ENCODE results near the gene PREX1.

The PREX1 gene

DNA sequence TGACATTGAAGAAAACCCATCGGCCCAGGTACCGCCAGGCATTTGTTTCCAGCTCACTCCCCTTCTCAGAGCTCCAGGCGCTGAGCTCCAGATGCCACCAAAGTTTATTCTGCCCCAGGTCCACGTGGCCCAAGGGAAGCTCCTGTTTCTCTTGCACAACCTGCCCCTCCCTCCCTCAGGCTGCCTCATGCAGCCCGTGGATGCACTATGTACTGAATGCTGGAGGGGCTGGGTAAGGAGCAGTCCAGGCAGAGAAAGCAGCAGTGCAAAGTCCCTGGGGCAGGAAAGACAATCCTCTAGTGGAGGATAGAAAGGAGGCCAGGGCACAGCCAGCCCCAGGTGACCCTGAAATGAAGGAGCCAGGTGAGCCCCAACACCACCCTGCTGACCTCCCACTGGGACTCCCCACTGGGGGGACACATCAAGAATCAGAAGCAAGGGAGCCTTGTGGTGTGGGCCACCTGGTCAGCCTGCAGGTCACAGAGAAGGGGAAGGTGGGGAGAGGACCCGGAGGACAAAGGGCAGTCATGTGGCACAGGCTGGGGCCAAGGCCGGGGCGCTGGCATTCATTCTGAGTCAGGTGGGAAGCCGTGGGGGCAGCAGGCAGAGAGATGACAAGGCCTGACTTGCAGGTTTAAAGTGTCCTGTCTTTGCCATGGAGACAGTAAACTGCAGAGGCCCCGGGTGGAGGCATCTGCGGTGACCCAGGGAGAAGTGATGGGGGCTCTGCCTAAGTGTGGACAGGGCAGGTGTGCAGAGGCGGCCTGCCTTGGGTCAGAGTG lies 230.1 kb downstream of the PREX1 start:
- no peak for DNase-seq

DNA sequence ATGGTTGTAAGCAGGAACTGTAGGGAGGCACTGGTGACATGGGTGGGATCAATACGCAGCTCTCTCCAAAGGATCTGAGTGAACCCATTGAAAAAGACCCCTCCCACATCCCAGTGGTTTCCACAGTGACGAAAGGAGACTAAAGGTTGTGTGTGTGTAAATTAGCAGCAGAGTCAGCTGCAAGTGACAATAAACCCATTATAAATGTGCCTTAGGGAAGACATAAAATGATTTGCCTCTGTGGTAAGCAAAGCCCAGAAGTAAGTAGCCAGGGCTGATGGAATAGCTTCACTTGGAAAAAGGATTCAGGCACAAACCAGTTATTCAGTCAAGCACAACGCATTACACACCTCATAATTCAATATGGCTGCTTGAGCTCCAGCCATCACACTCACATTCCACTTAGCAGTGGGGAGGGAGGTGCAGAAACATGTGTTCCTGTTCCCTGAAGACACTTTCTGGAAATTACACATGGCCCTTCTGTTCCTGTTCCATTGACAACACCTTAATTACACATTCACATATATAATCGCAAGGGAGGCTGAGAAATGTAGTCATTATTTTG lies 231.4 kb downstream of the PREX1 start:
- DNase-seq = no peak

DNA sequence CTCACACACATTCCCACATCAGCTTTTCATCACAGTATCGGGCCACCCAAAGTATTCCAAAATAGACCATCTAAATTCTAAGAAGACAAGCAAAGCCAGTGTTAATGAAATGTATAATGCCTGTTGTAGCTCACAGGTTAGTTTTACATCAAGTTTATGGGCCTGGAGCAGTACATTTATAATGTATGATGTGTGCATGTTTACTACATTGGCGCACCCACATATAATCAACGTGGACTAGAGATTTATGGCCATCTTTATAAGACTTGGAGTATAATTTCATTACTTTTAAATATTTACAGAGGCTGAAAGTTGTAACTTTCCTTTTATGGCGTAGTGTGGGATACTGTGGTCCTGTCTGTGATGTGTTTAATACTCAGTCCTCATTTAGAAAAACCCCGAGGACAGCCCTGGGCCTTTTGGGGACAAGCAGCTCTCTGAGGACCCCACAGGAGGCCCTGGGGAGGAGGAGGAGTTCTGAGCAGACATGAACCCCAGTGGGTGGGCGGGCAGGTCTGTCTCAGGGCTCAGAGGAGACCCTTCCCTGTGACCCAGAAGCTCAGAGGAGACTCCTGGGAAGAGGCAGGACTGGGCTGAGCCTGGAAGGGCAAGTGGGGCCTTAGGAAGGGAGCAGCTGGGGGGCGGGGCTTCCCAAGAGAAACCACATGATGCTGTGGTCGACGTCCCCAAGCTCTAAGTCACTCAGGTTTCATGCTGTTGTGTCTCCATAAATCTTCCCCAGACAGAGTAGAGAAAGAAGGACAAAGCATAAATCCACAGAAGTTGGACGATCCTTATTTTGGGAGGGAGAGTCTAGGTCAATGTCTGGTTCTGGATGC lies 232.1 kb downstream of the PREX1 start:
- DNase-seq = no peak

- no peak for DNase-seq
Measured at GRCh38 chr20:48594533-48594932, 233.3 kb downstream of the PREX1 start.

DNA sequence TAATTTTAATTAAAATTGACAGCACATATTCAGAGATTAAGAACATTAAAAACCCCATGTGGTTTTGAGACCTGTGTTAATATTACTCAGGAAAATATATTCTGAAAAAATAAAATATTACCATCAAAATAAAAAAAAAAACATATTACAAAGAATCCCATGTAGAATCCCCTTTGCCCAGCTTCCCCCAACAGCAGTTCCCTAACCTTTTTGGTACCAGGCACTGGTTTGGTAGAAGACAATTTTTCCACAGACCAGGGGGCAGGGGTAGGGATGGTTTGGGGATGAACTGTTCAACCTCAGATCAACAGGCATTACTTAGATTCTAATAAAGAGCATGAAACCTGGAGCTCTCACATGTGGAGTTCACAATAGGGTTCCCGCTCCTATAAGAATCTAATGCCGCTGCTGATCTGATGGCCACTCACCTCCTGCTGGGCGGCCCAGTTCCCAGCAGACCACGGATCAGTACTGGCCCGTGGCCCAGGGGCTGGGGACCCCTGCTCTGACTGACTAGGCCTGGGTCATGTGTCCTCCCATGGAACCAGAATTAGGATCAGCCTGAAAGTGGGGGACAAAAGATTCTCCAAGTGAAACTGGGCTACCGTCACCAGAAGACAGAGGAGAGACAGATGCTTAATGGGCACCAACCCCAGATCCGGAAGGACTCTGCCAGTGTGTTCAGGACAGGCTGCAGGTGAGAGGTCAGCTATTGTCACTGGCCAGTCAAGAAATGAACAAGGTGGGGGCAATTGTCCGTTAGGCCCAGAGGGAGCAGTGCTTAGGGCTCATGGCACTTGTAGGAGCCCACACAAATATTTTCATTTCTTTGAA lies 235.5 kb downstream of the PREX1 start:
- DNase-seq = no peak

DNA sequence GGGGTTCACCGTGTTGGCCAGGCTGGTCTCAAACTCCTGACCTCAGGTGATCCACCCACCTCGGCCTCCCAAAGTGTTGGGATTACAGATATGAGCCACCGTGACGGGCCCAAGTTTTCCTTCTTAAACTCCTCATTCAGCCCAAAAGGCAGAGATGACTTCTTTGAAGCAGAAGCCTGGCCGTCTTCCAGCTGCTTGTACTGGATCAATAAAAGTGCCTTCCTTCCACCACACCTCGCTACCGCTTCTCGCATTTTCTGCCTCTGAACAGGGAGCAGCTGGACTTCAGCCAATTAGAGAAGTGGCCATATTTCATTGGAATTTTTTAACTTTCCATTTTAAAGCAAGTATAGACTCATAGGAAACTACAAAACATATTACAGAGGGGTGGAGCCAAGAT lies 241.1 kb downstream of the PREX1 start:
- DNase-seq = no peak

- DNase-seq = no peak
Measured at GRCh38 chr20:48585061-48585870, 242.5 kb downstream of the PREX1 start.

GRCh38 chr20:48584391-48585060 lies 243.3 kb downstream of the PREX1 start:
- DNase-seq = no peak

- DNase-seq = no peak
Measured at GRCh38 chr20:48583801-48584200, 244.0 kb downstream of the PREX1 start.

DNA sequence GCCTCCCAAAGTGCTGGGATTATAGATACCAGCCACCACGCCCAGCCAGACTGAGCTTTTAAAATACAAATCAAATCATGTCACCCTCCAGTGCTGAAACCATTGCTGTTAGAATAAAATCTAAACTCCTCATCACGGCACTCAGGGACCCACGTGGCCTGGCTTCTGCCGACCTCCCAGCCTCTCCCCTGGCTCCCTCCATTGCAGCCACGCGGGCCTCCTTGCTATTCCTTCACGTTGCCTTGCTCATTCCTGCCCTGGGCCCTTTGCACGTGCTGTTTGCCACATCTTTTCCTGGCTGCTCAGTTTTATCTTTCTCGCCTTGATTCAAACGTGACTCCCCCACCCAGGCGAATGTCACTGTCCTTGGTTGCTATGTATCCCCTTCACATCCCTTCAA lies 244.6 kb downstream of the PREX1 start:
- no peak for DNase-seq

DNA sequence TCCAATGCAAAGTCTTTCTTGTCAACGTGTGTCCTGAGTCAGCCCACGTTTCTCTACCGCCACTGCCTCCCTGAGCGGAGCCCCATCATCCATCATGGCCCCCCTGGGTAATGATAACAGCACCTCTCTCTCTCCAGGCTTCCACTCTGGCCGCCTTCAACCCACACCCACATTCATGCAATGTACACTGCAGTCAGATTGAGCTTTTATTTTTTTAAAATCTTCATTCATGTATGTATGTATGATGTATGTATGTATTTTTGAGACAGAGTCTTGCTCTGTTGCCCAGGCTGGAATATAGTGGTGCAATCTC lies 245.2 kb downstream of the PREX1 start:
- no peak for DNase-seq

- no peak for DNase-seq
Measured at GRCh38 chr20:48581167-48581566, 246.6 kb downstream of the PREX1 start.

DNA sequence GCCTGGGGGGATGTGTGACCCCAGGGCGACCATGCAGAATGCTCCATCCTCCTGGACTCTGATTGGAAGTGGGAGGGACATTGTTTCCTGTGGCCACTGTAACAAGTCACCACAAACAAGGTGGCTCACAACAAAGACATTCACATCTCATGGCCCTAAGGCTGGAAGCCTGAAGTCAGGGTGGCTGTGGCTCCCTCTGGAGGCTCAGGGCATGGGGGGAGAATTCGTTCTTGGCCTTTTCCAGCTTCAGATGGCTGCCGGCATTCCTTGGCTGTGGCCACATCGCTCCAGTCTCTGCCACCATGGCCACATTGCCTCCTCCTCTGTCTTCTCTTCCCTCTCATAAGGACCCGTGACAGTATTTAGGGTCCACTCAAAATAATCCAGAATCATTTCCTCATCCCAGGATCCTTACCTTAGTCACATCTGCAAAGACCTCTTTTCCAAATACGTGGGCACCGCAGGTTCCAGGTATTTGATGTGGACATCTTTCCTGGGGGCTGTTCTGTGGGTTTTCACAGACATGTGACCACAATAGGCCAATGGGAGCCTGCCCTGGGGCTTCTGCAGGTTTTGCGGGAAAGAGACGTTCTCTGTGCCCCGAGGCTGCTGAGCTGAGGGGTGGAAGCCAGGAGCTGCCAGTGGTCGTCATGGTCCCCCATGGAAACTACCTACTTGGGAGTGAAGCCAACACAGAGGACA lies 249.3 kb downstream of the PREX1 start:
- DNase-seq = no peak

- no peak for DNase-seq
Measured at GRCh38 chr20:48577557-48577956, 250.2 kb downstream of the PREX1 start.

GRCh38 chr20:48574383-48574782 lies 253.4 kb downstream of the PREX1 start:
- DNase-seq = no peak

Data from bone marrow (tissue), 2 donors.